Nephron (organoid): ENCODE results near the gene LLPH.
A peak's percentile ranks its signal among the peaks of the same experiment; 100 is the strongest.

Experiments
- H3K27ac Mint-ChIP-seq, 3 experiments: 2 replicates each; pipeline ENCODE4 v1.8.0; 2020; ENCODE audit warnings: mixed read lengths in 3 of 3, mild to moderate bottlenecking in 2 of 3, moderate library complexity in 1 of 3
- H3K27me3 Mint-ChIP-seq: 2 replicates; pipeline ENCODE4 v1.8.0; 2021; ENCODE audit warnings: low read depth, mild to moderate bottlenecking, moderate library complexity, mixed read lengths
- H3K36me3 Mint-ChIP-seq: 2 replicates; pipeline ENCODE4 v1.8.0; 2020; ENCODE audit warnings: low read depth, mixed read lengths
- H3K4me1 Mint-ChIP-seq: 2 replicates; pipeline ENCODE4 v1.8.0; 2020; ENCODE audit warnings: mixed read lengths
- H3K4me3 Mint-ChIP-seq, 3 experiments: 2 replicates each; pipeline ENCODE4 v1.8.0; 2020; ENCODE audit warnings: mild to moderate bottlenecking in 3 of 3, mixed read lengths in 3 of 3, moderate library complexity in 2 of 3
- H3K9me3 Mint-ChIP-seq: 2 replicates; pipeline ENCODE4 v1.8.0; 2020; ENCODE audit warnings: mixed read lengths
- TF ChIP-seq, protein P1 (sequence below), 3 experiments: fragments of 200-600 bp; sonication (generic); IDR thresholded peaks; one replicate each; pipeline ENCODE4 v1.5.0; 2021; ENCODE audit warnings: antibody characterized with exemption in 3 of 3; ENCODE audit not compliant: unreplicated experiment in 3 of 3

LLPH gene

DNA sequence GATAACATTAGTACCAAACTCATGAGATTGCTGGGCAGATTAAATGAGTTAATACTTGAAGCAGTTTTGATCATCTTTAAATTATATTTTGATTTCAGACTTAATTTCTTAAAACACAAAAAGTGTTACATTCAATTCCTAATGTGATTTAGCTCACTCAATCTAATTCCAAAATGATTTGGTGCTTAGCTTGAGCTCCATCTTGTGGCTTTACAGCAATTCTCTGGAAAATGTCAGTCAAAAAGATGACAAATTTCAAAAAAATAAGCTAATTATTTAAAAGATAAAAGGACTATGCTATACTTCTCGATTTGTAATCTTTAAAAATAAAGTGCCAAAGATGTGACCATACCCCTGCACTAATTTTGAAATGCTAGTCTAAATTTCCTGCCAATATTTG, 10.1 kb downstream of the LLPH start:
- no peak overlapping the region for H3K27ac Mint-ChIP-seq
- peaks cover 3% of the 10 kb centered on the region for H3K4me1 Mint-ChIP-seq
- H3K27me3 Mint-ChIP-seq = no peaks in the 10 kb centered on the region
- no peaks in the 10 kb centered on the region for H3K9me3 Mint-ChIP-seq
- H3K4me3 Mint-ChIP-seq = no peak overlapping the region
- TF ChIP-seq, protein P1, sequence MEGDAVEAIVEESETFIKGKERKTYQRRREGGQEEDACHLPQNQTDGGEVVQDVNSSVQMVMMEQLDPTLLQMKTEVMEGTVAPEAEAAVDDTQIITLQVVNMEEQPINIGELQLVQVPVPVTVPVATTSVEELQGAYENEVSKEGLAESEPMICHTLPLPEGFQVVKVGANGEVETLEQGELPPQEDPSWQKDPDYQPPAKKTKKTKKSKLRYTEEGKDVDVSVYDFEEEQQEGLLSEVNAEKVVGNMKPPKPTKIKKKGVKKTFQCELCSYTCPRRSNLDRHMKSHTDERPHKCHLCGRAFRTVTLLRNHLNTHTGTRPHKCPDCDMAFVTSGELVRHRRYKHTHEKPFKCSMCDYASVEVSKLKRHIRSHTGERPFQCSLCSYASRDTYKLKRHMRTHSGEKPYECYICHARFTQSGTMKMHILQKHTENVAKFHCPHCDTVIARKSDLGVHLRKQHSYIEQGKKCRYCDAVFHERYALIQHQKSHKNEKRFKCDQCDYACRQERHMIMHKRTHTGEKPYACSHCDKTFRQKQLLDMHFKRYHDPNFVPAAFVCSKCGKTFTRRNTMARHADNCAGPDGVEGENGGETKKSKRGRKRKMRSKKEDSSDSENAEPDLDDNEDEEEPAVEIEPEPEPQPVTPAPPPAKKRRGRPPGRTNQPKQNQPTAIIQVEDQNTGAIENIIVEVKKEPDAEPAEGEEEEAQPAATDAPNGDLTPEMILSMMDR (IDR thresholded peaks at IDR 0.05; ENCODE audit: unreplicated experiment in 3 of 3) = peak in 1 of 3 experiments; percentile 32
- H3K36me3 Mint-ChIP-seq = peaks cover 32% of the 10 kb centered on the region

DNA sequence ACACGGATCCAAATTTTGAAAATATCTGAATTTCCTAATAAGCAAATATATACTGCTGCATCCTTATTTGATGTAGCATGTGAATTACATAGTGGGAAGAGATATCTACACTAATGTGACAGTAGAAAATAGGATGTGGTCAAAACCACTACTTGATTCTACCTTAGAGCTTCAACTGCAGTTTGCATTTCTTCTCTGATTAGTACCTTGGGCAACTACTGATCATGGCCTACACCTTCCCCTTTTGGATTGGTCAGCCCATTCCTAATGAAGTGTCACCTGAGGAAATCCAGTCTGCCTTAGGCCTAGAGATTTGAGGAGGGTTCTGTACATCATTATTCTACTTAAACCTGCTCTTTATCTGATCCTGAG, 10.7 kb downstream of the LLPH start:
- Mint-ChIP-seq H3K4me3 (no peak overlapping the region), H3K4me1 (peaks cover 8% of the 10 kb centered on the region), H3K27ac (no peak overlapping the region), H3K9me3 (no peaks in the 10 kb centered on the region), H3K36me3 (peaks cover 26% of the 10 kb centered on the region), H3K27me3 (no peaks in the 10 kb centered on the region)
- TF ChIP-seq, protein P1 (IDR thresholded peaks at IDR 0.05; ENCODE audit: unreplicated experiment in 3 of 3) = no peak

DNA sequence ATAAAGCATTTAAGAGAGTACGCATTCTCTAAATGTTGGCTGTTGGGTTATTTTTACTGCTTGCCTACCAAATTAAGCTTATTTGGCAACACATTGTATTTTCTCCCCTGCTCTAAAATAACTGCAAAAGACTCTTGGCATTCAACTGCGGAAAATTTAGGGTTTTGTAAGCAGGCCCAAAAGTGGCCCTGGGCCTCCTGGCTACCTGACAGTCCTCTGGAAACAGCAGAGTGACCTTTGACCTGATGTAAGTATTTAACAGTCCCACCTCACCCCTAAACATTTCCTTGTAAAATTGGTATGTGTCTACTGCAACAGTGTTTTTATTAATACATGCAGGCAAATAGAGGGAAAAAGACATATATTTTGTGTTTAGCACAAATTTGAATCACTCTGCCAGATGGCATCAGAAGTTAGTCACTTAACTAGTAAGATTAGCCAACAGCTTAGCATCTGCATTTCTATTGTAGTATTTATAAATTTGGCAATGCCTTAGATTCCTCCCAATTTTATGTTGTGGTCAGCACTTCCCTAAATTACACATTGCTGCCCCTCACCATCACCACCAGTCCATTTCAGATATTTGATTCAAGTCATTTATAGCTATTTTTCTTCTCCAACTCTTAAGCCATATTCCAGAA, 11.2 kb downstream of the LLPH start:
- H3K27ac Mint-ChIP-seq = no peak overlapping the region
- no peaks in the 10 kb centered on the region for H3K9me3 Mint-ChIP-seq
- no peaks in the 10 kb centered on the region for H3K27me3 Mint-ChIP-seq
- H3K4me1 Mint-ChIP-seq = peaks cover 8% of the 10 kb centered on the region
- TF ChIP-seq, protein P1 (IDR thresholded peaks at IDR 0.05; ENCODE audit: unreplicated experiment in 3 of 3) = no peak
- no peak overlapping the region for H3K4me3 Mint-ChIP-seq
- peaks cover 21% of the 10 kb centered on the region for H3K36me3 Mint-ChIP-seq

DNA sequence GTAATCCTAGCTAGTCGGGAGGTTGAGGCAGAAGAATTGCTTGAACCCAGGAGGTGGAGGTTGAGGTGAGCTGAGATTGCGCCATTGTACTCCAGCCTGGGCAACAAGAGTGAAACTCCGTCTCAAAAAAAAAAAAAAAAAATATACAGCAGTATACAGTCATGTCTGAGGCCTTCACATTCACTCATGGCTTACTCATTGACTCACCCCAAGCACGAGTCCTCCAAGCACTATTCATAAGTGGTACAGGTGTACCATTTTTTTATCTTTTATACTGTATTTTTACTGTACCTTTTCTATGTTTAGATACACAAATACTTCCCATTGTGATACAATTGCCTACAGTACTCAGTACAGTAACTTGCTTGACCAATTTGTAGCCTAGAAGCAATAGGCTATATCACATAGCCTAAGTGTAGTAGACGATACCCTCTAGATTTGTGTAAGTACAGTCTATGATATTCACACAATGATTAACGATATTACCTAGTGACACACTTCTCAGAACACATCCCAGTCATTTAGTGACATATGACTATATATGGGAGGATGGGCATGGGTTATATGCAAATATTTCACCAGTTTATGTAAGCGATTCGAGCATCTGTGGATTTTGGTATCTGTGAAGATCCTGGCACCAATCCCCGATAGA, 12.2 kb downstream of the LLPH start:
- Mint-ChIP-seq H3K4me3 (no peak overlapping the region), H3K27ac (no peak overlapping the region), H3K27me3 (no peaks in the 10 kb centered on the region), H3K36me3 (peaks cover 11% of the 10 kb centered on the region), H3K9me3 (no peaks in the 10 kb centered on the region), H3K4me1 (peaks cover 8% of the 10 kb centered on the region)
- TF ChIP-seq, protein P1 (IDR thresholded peaks at IDR 0.05; ENCODE audit: unreplicated experiment in 3 of 3) = no peak

DNA sequence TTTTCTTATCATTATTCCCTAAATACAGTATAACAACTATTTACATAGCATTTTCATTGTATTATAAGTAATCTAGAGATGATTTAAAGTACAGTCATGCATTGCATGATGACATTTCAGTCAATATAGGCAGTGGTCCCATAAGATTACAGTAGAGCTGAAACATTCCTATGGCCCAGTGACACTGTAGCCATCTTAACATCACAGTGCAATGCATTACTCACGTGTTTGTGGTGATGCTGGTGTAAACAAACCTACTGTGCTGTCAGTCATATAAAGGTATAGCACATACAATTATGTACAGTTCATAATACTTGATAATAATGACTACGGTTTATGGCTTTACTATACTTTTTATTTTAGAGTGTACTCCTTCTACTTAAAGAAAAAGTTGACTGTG, 13.3 kb downstream of the LLPH start:
- no peak overlapping the region for H3K27ac Mint-ChIP-seq
- H3K4me1 Mint-ChIP-seq = peaks cover 8% of the 10 kb centered on the region
- peaks cover 4% of the 10 kb centered on the region for H3K36me3 Mint-ChIP-seq
- no peaks in the 10 kb centered on the region for H3K27me3 Mint-ChIP-seq
- H3K4me3 Mint-ChIP-seq = no peak overlapping the region
- no peaks in the 10 kb centered on the region for H3K9me3 Mint-ChIP-seq
- TF ChIP-seq, protein P1 (IDR thresholded peaks at IDR 0.05; ENCODE audit: unreplicated experiment in 3 of 3) = no peak
